Stimulated activated CD4-positive, alpha-beta T cell treated with anti-CD3 and anti-CD28 coated beads, Interleukin-2, amount 100 ng/mL, for 24 hours (primary cell): ENCODE measurements around the gene ETS1.

Source experiments
- DNase-seq, 2 donors: peaks; one replicate each; pipeline ENCODE4 v3.0.0-alpha.2; 2020

Gene ETS1, protein sequence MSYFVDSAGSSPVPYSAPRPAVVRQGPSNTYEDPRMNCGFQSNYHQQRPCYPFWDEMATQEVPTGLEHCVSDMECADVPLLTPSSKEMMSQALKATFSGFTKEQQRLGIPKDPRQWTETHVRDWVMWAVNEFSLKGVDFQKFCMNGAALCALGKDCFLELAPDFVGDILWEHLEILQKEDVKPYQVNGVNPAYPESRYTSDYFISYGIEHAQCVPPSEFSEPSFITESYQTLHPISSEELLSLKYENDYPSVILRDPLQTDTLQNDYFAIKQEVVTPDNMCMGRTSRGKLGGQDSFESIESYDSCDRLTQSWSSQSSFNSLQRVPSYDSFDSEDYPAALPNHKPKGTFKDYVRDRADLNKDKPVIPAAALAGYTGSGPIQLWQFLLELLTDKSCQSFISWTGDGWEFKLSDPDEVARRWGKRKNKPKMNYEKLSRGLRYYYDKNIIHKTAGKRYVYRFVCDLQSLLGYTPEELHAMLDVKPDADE

DNA sequence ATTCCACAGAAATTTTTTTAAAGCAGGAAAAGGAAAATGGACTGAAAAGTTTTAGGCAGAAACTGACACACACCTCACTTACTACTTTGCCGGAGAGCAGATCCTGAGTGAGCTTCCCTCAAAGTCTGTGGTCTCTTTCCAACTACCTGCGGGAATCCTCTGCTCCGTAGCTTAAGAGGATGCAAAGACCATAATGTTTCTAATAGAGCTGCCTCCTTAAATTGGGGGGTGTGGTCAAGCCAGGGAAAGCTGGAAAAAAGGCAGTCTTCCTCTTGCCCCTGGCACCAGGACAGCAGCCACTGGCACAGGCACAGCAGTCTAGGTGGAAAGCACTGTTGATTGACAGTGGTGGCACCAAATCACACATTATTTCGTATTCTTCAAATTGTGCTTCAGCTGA is at the start of gene ETS1:
ETS1 (minus strand) TSS at position 144 of the 400 bp plus-strand sequence. CDS start 14,428 bp downstream, outside the sequence.
- DNase-seq, result no peak

- DNase-seq, result no peak
These were observed 47.0 kb upstream of the ETS1 start for GRCh38 chr11:128634395-128634794.

DNA sequence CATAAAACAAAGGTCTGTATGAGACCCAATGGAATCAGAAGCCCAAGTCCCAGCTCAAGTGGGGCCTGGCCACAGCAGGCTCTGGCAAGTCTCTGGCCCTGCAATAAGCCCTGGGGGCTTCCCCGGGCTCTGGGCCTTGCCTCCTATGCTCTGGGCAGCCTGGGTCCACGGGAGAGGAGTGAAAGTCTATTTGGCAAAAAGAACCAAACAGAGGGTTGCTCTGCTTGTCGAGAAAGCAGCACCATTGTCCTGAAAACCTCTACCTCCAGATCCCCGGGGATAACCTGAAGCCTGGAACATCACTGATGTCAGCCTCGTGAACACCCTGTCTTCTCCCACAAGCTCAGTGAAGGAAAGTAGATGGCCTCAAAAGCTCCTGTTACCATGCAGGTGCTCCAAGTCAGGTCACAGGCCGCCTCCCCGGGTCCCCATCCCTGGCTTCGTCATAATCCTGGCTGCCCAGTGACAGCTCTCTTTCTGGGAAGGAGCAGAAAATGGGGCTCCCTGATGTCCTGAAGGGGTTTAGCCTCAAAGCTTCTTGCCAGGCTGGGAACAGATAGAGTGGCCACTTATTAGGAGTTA is 46.1 kb upstream of the ETS1 start:
- peak in 1 of 2 donors; percentile 14 for DNase-seq

DNA sequence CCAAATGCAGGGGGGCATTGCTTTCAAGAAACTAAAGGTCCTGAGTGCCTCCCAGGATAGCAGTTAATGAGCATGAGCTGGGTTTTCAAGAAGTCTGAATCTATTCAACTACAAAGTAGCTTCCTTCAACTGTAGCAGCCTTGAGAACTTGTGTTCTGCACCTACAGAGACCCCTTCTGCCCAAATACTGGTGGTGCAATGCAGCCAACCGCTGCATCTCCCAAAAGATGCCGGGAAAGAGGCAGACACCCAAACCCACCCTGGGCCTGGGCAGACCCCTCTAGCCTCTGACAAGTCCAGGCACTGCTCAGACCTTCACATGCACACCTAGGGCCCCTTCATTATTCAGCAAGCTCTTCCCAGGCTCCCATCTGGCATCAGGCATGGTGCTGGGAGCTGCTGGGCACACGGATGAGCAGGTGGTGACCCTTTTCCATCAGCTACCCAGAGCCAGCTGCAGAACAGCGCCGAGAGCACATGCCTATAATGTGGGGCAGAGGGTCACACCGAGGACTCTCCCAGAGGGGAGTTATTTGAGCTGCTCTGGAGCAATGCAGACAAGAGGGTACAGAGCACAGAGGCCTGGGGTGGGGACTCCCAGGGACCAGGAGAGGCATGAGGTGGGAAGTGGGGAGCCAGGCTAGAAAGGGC is 44.9 kb upstream of the ETS1 start:
- DNase-seq, result peak; percentile 55 to 59

DNA sequence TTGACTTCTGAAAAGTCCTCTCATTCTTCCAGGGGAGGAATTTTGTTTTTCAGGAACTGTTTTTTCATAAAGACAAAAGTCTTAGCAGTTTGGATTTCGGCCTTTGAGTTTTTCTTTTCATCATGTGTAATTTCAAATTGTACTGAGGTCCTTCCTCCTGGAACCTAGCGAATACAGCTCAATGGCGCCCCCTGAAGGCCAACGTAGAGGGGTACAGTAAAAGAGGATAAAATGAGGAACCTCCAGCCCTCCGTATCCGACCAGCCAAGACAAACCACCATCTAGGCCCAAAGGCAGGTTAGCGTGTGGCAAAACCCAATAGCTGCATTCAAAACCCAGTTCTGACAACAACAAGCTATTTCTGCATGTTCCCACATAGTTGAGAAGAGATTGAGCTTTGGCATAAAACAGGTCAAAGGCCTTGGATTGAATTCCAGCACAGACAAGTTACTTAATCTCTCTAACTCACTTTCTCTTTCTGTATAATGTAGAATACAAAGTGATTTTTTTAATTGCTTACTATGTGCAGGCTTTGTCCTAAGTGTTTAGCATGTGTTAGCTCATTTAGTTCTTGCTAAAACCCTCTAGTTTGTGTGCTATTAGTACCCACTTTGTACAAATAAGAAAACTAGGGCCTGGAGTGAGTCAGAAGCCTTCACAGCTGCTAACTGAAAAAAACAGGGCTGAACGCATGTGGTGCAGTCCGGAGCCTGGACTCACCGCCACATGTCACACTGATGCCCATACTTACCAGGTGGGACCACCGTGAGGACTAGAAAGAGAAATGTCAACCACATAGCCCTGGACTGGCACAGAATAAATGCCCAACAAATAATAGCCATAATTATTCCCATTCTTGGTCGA is 43.2 kb upstream of the ETS1 start:
- peak; percentile 97 for DNase-seq

DNA sequence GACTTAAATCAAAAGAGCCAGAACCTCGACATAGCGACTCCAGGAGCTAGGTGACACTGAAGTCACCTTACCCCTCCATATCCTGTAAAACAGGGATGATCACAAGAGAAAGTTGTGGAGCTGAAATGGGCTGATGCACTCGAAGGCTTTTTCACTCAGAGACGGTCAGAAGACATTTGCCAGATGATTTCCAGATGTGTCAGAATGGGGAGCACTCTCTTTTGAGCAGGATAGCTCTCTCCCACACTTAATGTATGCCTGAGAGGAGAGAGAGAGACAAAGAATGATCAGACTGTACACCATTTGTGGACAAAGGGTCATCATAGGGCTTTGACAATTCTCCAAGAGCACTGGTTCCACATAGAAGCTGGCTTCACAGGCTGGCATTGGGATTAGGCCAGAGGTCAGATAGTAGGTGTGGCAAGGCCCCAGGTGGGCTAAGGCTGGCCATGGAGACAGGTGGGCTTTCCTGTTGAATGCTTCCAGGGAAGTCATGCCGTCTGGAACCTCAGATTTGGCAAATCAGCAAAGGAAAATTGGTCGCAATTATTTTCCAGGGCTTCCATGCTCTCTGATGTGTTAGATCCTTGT is 42.3 kb upstream of the ETS1 start:
- DNase-seq, result no peak

GRCh38 chr11:128628686-128629085 is 41.3 kb upstream of the ETS1 start:
- no peak for DNase-seq

DNA sequence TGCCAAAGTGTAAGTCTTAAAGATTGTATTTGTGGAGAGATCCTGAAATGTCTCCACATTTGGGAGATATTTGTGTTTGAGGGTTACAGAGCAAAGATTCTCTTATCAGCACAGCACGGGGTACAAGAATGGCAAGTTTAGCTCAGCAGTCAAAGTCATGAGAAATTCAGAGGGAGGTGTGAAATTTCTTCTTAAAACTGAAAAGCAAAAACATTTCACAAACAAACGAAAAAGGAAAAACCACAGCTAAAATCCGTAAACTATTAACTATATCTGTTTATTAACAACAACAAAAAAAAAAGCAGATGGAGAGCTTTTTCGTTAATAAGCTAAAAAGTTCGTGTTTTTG is 40.9 kb upstream of the ETS1 start:
- DNase-seq, result no peak

DNA sequence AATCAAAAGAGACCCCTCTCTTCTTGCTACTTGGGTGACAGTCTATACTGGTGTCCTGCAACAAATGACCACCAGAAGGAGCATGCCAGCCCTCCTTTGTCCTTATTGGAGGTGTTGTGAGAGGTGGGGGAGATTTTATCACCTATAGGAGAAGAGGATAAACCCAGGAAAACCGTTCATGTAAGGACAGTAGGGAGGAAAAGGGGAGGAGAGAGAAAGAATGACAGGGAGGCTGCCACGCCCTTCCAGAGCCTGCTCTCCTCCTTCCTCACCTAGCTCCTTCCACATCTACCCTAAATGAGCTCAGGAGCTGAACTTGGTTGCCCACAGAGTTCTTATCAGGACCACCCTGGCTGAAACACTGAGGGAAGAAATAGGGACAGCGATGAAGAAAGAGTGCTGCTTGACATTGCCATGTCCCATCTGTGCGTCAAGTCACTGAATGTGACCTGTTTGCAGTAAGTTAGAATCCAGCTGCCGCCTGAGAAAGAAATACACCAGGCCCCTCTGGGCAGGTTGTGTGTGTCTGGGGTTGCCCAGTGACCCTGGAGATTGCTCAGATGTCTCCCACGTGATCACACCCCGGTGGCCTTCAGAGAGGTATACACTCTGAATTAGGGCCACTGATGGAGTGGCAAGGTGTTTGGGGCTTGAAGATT is 40.4 kb upstream of the ETS1 start:
- no peak for DNase-seq

- DNase-seq, result no peak
These were observed 39.7 kb upstream of the ETS1 start for GRCh38 chr11:128626913-128627665.

DNA sequence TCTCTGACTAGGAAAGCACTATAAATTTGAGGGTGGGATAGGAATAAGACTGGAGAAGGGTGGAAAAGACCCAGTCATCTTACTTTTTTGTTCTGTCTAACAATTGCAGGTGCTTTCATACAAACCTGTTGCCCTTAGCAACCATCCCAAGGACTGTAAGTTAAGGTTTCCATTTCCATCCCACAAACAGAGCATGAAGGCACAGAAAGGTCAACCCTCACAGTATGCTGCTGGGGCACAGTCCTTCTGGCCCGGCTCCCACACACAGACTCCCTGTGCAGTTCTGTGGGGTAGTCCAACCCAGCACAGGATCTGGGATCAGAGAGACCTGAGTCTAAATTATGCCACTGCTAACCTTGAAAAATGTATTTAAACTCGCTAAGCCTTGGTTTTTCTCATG is 38.4 kb upstream of the ETS1 start:
- DNase-seq, result no peak

DNA sequence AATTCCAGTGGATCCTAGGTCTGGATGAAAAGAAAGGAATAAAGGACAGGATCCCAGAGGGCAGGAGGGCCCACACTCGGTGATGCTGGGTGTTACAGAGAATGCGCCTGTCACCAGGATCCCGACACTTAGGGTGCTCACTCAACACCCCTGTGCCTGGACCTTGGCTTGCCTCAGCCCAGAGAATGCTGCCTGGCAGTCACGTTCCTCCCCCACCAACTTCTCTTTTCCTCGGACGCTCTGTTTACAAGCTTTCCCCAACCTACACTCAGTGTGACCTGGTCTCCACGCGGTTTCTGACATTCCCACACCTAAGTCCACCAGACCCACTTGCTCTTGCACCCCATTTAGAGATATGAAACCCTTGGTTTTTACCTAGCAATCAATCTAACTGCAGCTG is 38.0 kb upstream of the ETS1 start:
- DNase-seq, result no peak

- DNase-seq, result peak; percentile 54 to 67
These were observed 37.2 kb upstream of the ETS1 start for GRCh38 chr11:128624269-128625175.

GRCh38 chr11:128623091-128623490 is 35.7 kb upstream of the ETS1 start:
- no peak for DNase-seq

DNA sequence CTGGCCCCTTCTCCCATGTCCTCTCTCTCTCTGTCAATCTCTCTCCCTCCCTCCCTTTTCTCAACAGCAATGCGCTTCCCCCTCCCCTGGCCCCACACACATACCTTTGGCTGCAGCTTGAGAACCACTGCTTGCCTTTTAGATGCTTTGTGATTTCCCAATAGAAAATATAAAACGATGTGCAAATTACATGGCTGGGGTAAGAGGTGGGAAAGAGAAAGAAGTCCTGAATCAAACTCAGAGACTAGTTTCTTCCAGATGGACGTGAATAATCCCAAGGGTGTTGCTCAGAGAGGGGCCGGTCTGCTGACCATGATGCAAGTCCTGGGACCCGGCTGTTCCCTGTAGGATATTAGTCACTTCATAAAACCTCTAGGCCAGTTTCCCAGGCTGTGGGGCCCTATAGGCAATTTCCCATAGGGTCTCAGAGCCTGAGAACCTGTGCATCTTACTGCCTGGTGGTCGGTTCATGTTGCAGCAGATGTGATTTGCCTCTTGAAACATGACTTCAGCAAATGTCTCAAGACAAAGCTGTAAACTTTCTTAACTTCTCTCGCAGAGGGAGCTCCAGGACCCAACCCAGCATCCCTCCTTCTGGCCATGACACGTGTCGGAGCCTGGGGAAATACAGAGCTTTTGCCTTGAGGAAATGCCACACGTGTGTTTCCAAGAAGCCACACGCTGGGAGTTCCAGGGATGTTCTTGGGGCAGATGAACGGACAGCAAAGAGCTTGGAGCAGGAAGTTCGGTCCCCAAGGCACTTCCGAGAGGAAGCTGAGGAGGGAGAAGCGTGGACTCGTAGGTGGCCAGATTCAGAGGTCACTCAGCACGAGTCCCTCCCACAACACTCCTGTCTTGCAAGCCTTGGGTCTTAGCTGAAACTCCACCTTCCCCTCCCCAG is 34.5 kb upstream of the ETS1 start:
- DNase-seq, result no peak

GRCh38 chr11:128620309-128621100 is 33.1 kb upstream of the ETS1 start:
- DNase-seq, result no peak

DNA sequence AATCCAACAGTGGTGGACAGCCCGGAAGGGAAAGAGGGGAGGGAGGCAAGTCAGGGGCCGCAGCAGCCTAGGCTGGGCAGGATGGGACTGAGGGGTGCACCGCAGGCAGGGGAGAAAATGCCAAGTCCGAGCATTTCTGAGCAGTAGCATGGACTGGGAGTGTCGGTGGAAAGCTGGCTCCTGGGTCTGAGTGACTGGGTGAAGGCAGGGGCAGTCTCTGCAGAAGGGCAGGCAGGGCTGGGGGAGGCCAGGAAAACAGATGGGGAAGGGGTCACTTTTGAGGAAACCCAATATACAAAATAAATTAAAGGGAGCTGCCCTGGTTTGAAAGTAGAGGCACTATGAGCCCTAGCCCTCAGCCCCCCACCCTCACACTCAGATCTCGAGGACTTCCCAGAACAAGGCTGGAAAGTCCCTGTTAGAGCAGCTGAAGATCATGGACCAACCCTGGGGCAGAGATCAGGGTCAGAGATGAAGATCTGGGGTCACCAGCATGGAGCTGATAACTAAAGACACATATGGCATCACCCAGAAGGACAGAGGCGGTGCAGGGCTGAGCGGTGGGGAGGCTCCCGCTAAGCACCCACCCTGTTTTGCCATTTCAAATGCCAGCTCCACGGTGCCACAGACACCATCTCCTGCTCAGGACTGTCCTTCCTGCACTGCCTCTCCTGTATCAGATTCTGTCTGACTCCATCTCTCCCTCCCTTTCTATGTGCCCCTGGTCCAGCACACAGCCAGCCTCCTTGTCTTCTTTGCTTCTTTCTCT is 32.4 kb upstream of the ETS1 start:
- DNase-seq, result no peak
